CD4-positive, alpha-beta T cell (primary cell): ENCODE data around the gene SNORC. TPM values are rescaled to one million over a fixed set of nuclear protein-coding genes. Genes with fewer than 3 reads are reported as not detected.

Experiments used
- ATAC-seq: fragments of 200-7000 bp; cut with Tn5 transposase; one replicate; pipeline ENCODE4 v1.10.0; 2022; ENCODE audit warnings: mild to moderate bottlenecking; ENCODE audit not compliant: poor library complexity
- CTCF ChIA-PET: fragments of 350-600 bp; sonication (Branson Sonifier 250); formaldehyde crosslinking; loops from one replicate; lab custom pipeline; 2021; ENCODE audit warnings: antibody characterized with exemption, inconsistent platforms; lab: Charles Lee
- POLR2A ChIA-PET: fragments of 350-600 bp; sonication (Branson Sonifier 250); formaldehyde crosslinking; loops from one replicate; lab custom pipeline; 2021; ENCODE audit warnings: antibody characterized with exemption, inconsistent platforms; lab: Charles Lee
- DNase-seq, 14 experiments: peaks; one replicate each; pipeline ENCODE4 v3.0.0-alpha.2; 2013 to 2020; ENCODE audit warnings: mixed read lengths in 2 of 14
- H3K27ac ChIP-seq, 2 donors: one replicate each; pipeline versions ENCODE4 v1.5.1 to v1.7.0; 2013; ENCODE audit warnings: low read length in 2 of 2, low read depth in 1 of 2, mild to moderate bottlenecking in 1 of 2
- H3K27me3 ChIP-seq, 2 experiments: 1 replicate in 1 of 2; 2 replicates in 1 of 2; pipeline versions ENCODE4 v1.6.1 to v1.7.0; 2013; ENCODE audit warnings: low read length in 2 of 2, control low read depth in 1 of 2, mild to moderate bottlenecking in 1 of 2, moderate library complexity in 1 of 2; ENCODE audit not compliant: insufficient read depth in 2 of 2, control insufficient read depth in 1 of 2
- H3K36me3 ChIP-seq: one replicate; pipeline ENCODE4 v1.6.1; 2013; ENCODE audit warnings: low read length, control low read depth; ENCODE audit not compliant: insufficient read depth
- H3K4me1 ChIP-seq: one replicate; pipeline ENCODE4 v1.6.1; 2013; ENCODE audit warnings: low read length, control low read depth; ENCODE audit not compliant: insufficient read depth
- H3K4me3 ChIP-seq: one replicate; pipeline ENCODE4 v1.5.1; 2013; ENCODE audit warnings: mild to moderate bottlenecking, low read length, moderate library complexity
- H3K9me3 ChIP-seq, 2 experiments: 1 replicate in 1 of 2; 2 replicates in 1 of 2; pipeline versions ENCODE4 v1.6.1 to v1.7.0; 2013; ENCODE audit warnings: low read length in 2 of 2, mild to moderate bottlenecking in 2 of 2, control low read depth in 1 of 2, moderate library complexity in 1 of 2; ENCODE audit not compliant: control insufficient read depth in 1 of 2, insufficient read depth in 1 of 2
- H3K27ac Mint-ChIP-seq: one replicate; pipeline ENCODE4 v1.8.0; 2020; ENCODE audit warnings: mixed read lengths
- H3K27me3 Mint-ChIP-seq: one replicate; pipeline ENCODE4 v1.8.0; 2021; ENCODE audit warnings: mixed read lengths
- H3K36me3 Mint-ChIP-seq: one replicate; pipeline ENCODE4 v1.8.0; 2021; ENCODE audit warnings: low read depth, mixed read lengths
- H3K4me1 Mint-ChIP-seq: one replicate; pipeline ENCODE4 v1.8.0; 2021; ENCODE audit warnings: low read depth, mixed read lengths
- H3K4me3 Mint-ChIP-seq: one replicate; pipeline ENCODE4 v1.8.0; 2020; ENCODE audit warnings: mild to moderate bottlenecking, mixed read lengths
- H3K9me3 Mint-ChIP-seq: one replicate; pipeline ENCODE4 v1.8.0; 2020; ENCODE audit warnings: mixed read lengths
- CTCF ChIP-seq: fragments of 200-600 bp; IDR thresholded peaks from one replicate; pipeline ENCODE4 v1.8.0; 2022; ENCODE audit warnings: antibody characterized with exemption, mild to moderate bottlenecking
- intact Hi-C, 2 experiments: fragments of 100-400 bp; cut with DNase I in 1 of 2; cut with micrococcal nuclease in 1 of 2; formaldehyde crosslinking; loops; one replicate each; pipeline versions ENCODE4 v1.15.1 to v1.9.0; 2023 to 2025; cut with DNase I, micrococcal nuclease
- total RNA-seq, 174 experiments: library from RNA in 2 of 174; stranded (reverse) in 2 of 174; gene quantifications; one replicate each; pipeline ENCODE4 v1.2.3 and lab custom pipeline; 2021 to 2026

The SNORC gene
- total RNA-seq, 2 experiments from 2014 or later, result 1.2 TPM

GRCh38 chr2:232892221-232892620 lies 22.2 kb downstream of the SNORC start:
- POLR2A ChIA-PET, result no interaction called here
- peaks cover 29% of the 10 kb centered on the region for H3K27me3 Mint-ChIP-seq
- H3K27ac Mint-ChIP-seq, result no peak overlapping the region
- DNase-seq, result peak in 1 of 14 experiments; percentile 6
- no peaks in the 10 kb centered on the region for H3K9me3 Mint-ChIP-seq
- Histone ChIP-seq H3K9me3 (no peaks in the 10 kb centered on the region), H3K4me3 (no peak overlapping the region), H3K36me3 (no peaks in the 10 kb centered on the region), H3K27me3 (peaks cover 3 to 13% of the 10 kb centered on the region in 2 experiments), H3K4me1 (no peaks in the 10 kb centered on the region), H3K27ac (no peak overlapping the region)
- intact Hi-C loops, result no loop called here
- CTCF ChIA-PET, result no interaction called here
- no peaks in the 10 kb centered on the region for H3K36me3 Mint-ChIP-seq
- H3K4me1 Mint-ChIP-seq, result no peaks in the 10 kb centered on the region
- H3K4me3 Mint-ChIP-seq, result no peak overlapping the region
- no peak for TF ChIP-seq CTCF
- ATAC-seq, result no peak

- no peaks in the 10 kb centered on the region for H3K9me3 ChIP-seq
- ChIA-PET CTCF (no interaction called here), POLR2A (no interaction called here)
- H3K4me3 Mint-ChIP-seq, result no peak overlapping the region
- H3K27ac Mint-ChIP-seq, result no peak overlapping the region
- peaks cover 29% of the 10 kb centered on the region for H3K27me3 Mint-ChIP-seq
- peaks cover 3 to 13% of the 10 kb centered on the region in 2 experiments for H3K27me3 ChIP-seq
- intact Hi-C loops, result no loop called here
- TF ChIP-seq CTCF, result no peak
- H3K4me3 ChIP-seq, result no peak overlapping the region
- H3K36me3 Mint-ChIP-seq, result no peaks in the 10 kb centered on the region
- ATAC-seq (no peak), DNase-seq (no peak)
- no peaks in the 10 kb centered on the region for H3K36me3 ChIP-seq
- H3K9me3 Mint-ChIP-seq, result no peaks in the 10 kb centered on the region
- H3K27ac ChIP-seq, result no peak overlapping the region
- H3K4me1 ChIP-seq, result no peaks in the 10 kb centered on the region
- H3K4me1 Mint-ChIP-seq, result no peaks in the 10 kb centered on the region
Measured at GRCh38 chr2:232892843-232893242, 22.8 kb downstream of the SNORC start.

GRCh38 chr2:232893834-232894233 lies 23.8 kb downstream of the SNORC start:
- Histone ChIP-seq H3K36me3 (no peaks in the 10 kb centered on the region), H3K27me3 (peaks cover 3 to 13% of the 10 kb centered on the region in 2 experiments), H3K27ac (no peak overlapping the region), H3K4me3 (no peak overlapping the region), H3K9me3 (no peaks in the 10 kb centered on the region), H3K4me1 (no peaks in the 10 kb centered on the region)
- CTCF ChIA-PET, result no interaction called here
- DNase-seq (no peak), ATAC-seq (no peak)
- Mint-ChIP-seq H3K27me3 (peaks cover 29% of the 10 kb centered on the region), H3K4me1 (no peaks in the 10 kb centered on the region), H3K36me3 (no peaks in the 10 kb centered on the region), H3K27ac (no peak overlapping the region), H3K4me3 (no peak overlapping the region), H3K9me3 (no peaks in the 10 kb centered on the region)
- intact Hi-C loops, result no loop called here
- POLR2A ChIA-PET, result no interaction called here
- TF ChIP-seq CTCF, result no peak
